SW480 (cell line): ENCODE measurements around the gene NFKBIE.
A peak's percentile ranks its signal among the peaks of the same experiment; 100 is the strongest.

Experiments
- DNase-seq: peaks from one replicate; pipeline ENCODE4 v3.0.0-alpha.2; 2016; ENCODE audit warnings: low spot score

NFKBIE gene

GRCh38 chr6:44297063-44298038, 32.0 kb upstream of the NFKBIE start:
- no peak for DNase-seq

- DNase-seq = no peak
These were observed 29.8 kb upstream of the NFKBIE start for GRCh38 chr6:44294832-44295791.

GRCh38 chr6:44292661-44293365, 27.5 kb upstream of the NFKBIE start:
- no peak for DNase-seq

DNA sequence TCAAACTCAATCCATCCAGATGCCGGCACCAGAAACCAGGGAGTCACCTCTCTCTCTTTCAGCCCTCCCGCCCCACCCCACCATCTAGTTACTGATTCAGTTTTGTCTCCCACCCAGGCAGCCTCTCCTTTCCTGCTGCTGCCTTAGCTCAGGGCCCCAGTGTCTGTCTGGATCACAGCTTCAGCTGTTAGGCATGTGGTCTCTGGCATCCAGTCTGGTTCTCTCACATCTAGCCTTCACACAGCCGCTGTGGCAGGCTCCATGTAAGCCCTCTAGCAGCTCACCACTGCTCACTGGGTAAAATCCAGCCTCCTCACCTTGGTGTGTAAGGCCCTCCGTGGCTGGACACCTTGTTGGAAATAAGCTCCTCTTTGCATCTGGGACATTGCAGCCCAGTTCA, 26.5 kb upstream of the NFKBIE start:
- DNase-seq = no peak

GRCh38 chr6:44289726-44290260, 24.4 kb upstream of the NFKBIE start:
- no peak for DNase-seq

DNA sequence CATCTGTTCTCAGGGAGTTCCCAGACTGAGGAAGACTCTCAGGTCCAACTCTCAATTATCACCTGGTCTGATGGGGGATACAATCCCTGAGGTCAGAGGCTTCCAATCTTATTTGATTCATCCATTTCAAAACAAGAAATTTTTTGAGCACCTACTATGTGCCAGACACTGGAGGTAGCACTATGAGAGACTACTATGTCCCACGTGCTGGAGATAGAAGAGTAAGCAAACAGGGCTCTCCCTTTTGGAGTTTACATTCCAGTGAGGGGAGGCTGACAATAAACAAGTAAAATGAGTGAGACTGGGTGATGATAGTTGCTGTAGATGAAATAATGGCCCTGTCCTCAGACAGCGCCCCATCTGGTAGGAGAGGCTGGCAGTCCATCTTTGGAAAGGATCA, 21.4 kb upstream of the NFKBIE start:
- DNase-seq = no peak

DNA sequence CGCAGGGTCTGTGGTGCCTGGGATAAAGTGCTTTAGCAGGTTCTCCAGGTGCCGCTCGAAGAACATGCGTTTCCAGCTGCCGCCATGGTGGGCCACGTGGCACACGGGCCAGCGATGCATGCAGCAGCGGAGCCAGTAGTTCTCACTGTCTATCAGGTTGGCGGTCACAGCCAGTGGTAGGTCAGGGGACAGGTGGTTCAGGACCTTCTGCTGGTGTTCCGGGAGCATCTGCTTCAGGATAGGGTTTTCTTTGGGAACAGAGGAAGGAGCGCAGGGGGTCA, 20.9 kb upstream of the NFKBIE start:
- DNase-seq = no peak

GRCh38 chr6:44285552-44286284, 20.4 kb upstream of the NFKBIE start:
- DNase-seq = no peak

- DNase-seq = no peak
These were observed 19.5 kb upstream of the NFKBIE start for GRCh38 chr6:44284867-44285266.

GRCh38 chr6:44284121-44284520, 18.8 kb upstream of the NFKBIE start:
- DNase-seq = no peak

DNA sequence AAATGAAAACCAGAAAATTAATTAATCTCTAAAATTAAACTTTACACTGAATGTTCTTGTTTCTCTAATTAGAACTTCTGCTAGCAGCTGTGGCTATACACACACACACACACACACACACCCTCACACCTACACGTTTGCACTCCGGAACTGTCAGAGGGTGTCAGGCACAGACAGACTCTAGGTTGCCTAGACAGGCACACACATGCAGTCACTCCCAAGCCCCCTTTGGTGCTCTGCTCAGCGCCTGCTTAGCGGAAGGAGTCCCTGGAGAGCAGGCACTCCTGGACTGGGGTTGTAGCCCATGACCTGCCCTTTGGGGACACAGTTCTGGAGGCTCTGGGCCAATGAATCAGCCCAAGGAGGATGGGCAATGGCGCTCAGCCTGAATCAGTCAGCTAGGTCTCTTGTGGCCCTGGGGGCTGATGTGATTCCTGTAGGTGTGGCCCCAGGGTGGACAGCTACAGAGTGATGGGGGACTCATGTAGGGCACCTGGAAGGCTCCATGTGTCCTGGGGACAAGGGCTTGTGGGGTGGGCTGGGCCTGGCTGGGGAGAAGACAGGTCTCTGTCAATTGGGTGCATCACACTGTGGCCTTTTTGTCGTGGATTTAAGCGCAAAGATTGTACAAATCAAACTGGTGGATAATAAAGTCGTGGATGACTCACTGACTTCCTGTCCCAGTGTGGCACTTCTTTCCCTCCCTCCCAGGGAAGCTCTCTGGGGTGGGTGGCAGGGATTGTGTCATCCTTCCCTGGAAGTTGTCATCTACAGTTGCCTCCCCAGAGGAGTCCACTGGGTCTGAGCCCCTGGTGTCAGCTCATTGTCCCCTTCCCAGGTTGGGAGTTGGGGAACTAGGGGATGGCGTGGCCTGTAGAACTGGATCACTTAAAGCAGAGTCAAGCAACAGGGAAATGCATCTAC, 13.7 kb upstream of the NFKBIE start:
- peak; percentile 50 for DNase-seq

- no peak for DNase-seq
These were observed 13.0 kb upstream of the NFKBIE start for GRCh38 chr6:44278315-44278714.

- DNase-seq = no peak
These were observed 12.4 kb upstream of the NFKBIE start for GRCh38 chr6:44277763-44278162.

DNA sequence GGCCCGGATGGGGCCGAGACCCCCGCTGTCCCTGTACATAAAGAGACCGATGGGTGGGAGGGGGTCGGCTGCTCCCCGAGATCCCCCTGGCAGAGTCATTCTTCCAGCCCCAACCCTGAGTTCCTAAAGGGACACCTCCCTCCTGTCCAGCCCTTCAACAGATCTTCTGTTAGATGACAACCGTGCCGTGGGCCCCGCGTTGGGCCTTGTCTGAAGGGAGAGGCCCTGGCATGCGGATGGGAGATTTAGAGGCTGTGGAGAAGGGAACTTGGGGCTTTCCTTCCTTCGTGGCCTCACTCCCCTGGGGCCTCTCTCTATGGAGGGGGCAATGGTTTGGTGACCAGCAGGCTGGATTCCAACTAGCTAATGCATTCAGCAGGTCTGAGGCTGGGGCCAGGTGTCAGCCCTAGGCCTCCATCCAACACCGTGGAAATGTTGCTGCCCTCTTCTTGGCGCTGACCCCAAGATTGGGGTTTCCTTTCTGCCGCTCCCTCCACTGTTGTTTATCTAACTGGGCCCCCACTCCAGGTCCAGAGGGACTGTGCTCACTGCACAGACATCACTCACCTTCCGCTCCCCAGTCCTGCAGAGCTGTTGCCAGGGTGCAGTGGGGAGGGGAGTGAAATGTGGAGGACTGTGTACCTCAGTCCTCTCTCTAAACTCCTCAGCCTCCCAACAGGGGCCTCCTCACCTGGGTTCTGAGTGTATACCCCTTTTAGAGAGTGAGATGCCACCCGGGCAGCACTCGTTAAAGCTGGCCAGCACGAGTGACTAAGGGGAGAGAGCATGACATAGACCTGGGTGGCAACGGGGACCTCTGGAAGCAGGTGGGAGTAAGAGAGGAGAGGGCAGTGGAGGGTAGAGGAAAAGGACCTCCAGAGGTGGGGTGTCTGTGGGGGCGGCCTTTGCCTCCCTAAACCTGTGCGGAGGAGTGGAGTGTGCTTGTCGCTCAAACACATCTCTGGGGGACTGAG, 11.6 kb upstream of the NFKBIE start:
- no peak for DNase-seq

- DNase-seq = no peak
These were observed 10.6 kb upstream of the NFKBIE start for GRCh38 chr6:44275749-44276648.

GRCh38 chr6:44275271-44275748, 10.0 kb upstream of the NFKBIE start:
- no peak for DNase-seq

DNA sequence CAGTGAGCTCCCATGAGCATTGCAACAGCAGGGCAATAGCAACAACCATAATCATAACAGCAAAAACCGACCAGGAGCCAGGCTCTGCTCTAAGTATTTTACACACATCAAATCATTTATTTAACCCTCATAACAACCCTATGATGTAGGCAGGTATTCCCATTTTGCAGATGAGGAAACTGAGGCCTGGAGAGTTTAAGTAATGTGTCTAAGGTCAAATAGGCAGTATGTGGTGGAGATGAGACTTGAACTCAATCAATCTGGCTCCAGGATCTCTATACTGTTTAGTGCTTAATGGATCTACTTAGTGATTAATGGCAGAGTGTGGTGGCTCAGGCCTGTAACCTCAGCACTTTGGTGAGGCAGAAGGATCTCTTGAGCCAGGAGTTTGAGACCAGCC, 8.3 kb upstream of the NFKBIE start:
- DNase-seq = no peak
